Measurements from ENCODE around the gene REN. TPM values are rescaled to one million over a fixed set of nuclear protein-coding genes. Genes with fewer than 3 reads are reported as not detected.

Gene REN
- total RNA-seq, 1 donor = not detected

- no peak overlapping the region for H3K4me3 ChIP-seq (ENCODE audit: insufficient read depth, low read length)
- H3K4me2 ChIP-seq (ENCODE audit: insufficient read depth, low read length) = no peak overlapping the region
- H2AFZ ChIP-seq (ENCODE audit: low read length) = no peak overlapping the region
- no peaks in the 10 kb centered on the region for H3K4me1 ChIP-seq (ENCODE audit: insufficient read depth, low read length)
- H3K36me3 ChIP-seq (ENCODE audit: insufficient read depth, low read length) = no peaks in the 10 kb centered on the region
- H3K27ac ChIP-seq (ENCODE audit: low read depth, low read length) = no peak overlapping the region
- H3K27me3 ChIP-seq (ENCODE audit: insufficient read depth, low read length) = peaks cover 36% of the 10 kb centered on the region
- no peaks in the 10 kb centered on the region for H4K20me1 ChIP-seq (ENCODE audit: insufficient read depth, low read length)
- DNase-seq (ENCODE audit: insufficient read length, low spot score, missing footprints) = peak; percentile 45
- H3K9me3 ChIP-seq (ENCODE audit: low read depth, low read length) = no peaks in the 10 kb centered on the region
- TF ChIP-seq CTCF (IDR thresholded peaks at IDR 0.05; ENCODE audit: extremely low read depth, low read depth, low read length) = no peak
- H3K79me2 ChIP-seq (ENCODE audit: insufficient read depth, low read length) = no peaks in the 10 kb centered on the region
Observed at GRCh38 chr1:204154568-204155255, 11.4 kb downstream of the REN start.

GRCh38 chr1:204153667-204154066, 12.5 kb downstream of the REN start:
- Histone ChIP-seq H3K79me2 (ENCODE audit: insufficient read depth, low read length) (no peaks in the 10 kb centered on the region), H3K9me3 (ENCODE audit: low read depth, low read length) (no peaks in the 10 kb centered on the region), H3K27ac (ENCODE audit: low read depth, low read length) (no peak overlapping the region), H3K4me3 (ENCODE audit: insufficient read depth, low read length) (no peak overlapping the region), H3K27me3 (ENCODE audit: insufficient read depth, low read length) (peaks cover 36% of the 10 kb centered on the region), H3K4me2 (ENCODE audit: insufficient read depth, low read length) (no peak overlapping the region), H4K20me1 (ENCODE audit: insufficient read depth, low read length) (no peaks in the 10 kb centered on the region), H3K36me3 (ENCODE audit: insufficient read depth, low read length) (no peaks in the 10 kb centered on the region), H2AFZ (ENCODE audit: low read length) (no peak overlapping the region), H3K4me1 (ENCODE audit: insufficient read depth, low read length) (no peaks in the 10 kb centered on the region)
- DNase-seq (ENCODE audit: insufficient read length, low spot score, missing footprints) = peak; percentile 80
- no peak for TF ChIP-seq CTCF (IDR thresholded peaks at IDR 0.05; ENCODE audit: extremely low read depth, low read depth, low read length)

DNA sequence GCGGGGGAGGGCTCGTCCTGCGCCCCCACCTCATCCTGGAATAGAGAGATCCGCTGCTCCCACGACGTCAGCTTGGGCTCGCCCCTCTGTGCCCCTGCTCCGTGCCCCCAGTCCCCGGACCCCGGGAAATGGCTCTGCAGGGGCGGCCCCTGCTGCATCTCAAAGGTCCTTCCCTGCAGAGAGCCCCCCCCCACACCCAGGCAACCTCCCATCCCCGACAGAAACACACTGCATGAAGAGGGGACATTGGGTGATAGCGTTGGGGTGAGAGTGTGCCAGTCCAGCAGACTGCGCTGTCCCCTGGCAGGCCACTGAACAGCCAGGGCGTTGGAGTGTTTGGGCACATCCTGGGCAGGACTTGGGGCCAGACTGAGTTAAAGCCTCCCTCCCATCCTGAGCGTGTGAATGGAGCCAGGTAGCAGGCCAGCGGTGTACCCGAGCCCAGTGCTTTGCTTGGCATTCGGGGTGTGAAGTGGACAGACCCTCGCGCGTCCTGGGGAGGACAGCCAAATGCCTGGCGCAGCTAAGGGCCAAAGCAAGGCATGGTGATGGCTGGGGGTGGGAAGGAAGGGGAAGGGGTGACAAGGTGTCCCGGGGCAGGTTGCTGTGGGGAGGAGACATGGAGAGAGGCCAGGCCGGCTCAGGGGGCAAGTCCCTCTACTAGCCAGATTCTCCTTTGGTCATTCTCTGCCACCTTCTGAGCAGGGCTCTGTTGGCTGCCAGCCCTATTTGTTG, 13.7 kb downstream of the REN start:
- H3K79me2 ChIP-seq (ENCODE audit: insufficient read depth, low read length) = no peaks in the 10 kb centered on the region
- no peaks in the 10 kb centered on the region for H3K4me1 ChIP-seq (ENCODE audit: insufficient read depth, low read length)
- H3K4me3 ChIP-seq (ENCODE audit: insufficient read depth, low read length) = peak overlapping the region; percentile 66
- H3K27me3 ChIP-seq (ENCODE audit: insufficient read depth, low read length) = peaks cover 36% of the 10 kb centered on the region
- H4K20me1 ChIP-seq (ENCODE audit: insufficient read depth, low read length) = no peaks in the 10 kb centered on the region
- no peak for TF ChIP-seq CTCF (IDR thresholded peaks at IDR 0.05; ENCODE audit: extremely low read depth, low read depth, low read length)
- no peak overlapping the region for H3K27ac ChIP-seq (ENCODE audit: low read depth, low read length)
- H3K9me3 ChIP-seq (ENCODE audit: low read depth, low read length) = no peaks in the 10 kb centered on the region
- peak; percentile 83 for DNase-seq (ENCODE audit: insufficient read length, low spot score, missing footprints)
- no peaks in the 10 kb centered on the region for H3K36me3 ChIP-seq (ENCODE audit: insufficient read depth, low read length)
- H2AFZ ChIP-seq (ENCODE audit: low read length) = no peak overlapping the region
- peak overlapping the region; percentile 66 for H3K4me2 ChIP-seq (ENCODE audit: insufficient read depth, low read length)

Measured in osteoblast (primary cell).